Measurements from ENCODE around the gene NPRL2. TPM values are rescaled to one million over a fixed set of nuclear protein-coding genes. Genes with fewer than 3 reads are reported as not detected.

NPRL2 gene
- total RNA-seq (2014; rRNA removed; shearing (Covaris generic)), result 47.5 and 57.4 TPM in 2 replicates
- polyA plus RNA-seq (2015; cell fraction: cytosol; rRNA removed), result 22.7 and 24.6 TPM in 2 replicates
- polyA plus RNA-seq (2015; cell fraction: nucleus; rRNA removed), result 60.0 and 61.6 TPM in 2 replicates

DNA sequence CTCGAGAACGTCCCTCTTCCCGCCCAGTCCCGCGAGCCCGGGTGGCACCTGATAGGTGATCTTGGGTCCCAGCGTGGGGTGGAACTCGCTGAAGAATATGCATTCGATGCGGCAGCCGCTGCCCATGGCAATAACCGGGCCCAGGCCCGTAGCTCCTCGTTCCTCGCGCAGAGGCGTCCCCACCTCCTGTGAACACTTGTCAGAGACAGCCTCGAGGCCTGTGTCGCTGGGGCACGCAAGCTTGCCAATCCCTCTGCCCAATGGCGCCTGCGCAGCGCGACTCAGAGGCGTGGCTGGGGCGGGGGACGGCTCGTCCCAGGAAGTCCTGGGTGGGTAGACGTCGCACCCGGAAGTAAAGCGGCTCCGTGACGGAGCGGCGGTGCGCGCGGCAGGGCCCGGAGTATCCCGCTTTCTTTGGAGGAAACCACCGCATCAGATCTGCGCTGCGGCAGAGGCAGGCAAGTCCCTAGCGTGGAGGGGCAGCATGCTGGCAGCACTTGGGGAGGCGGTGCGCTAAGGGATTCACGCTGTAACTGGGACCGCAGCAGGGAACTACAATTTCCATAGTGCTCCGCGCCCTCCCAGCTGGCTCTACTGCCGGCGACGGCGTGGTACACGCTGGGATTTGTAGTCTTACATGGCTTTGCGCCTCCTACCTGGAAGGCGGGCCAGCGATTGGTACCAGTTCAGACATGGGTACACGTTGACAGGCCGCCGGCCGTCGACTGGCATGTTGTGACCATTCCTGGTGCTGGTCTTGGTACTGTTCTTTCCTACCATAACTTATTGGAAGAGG, at the start of gene NPRL2, which contains the start of gene CYB561D2:
Gene NPRL2, minus strand, starts transcription at position 249 of the 796 bp plus-strand sequence. Its CDS starts 123 bp downstream, at position 126.
Gene CYB561D2, plus strand, starts transcription at position 336 of the 796 bp plus-strand sequence. CDS start 572 bp downstream, outside the sequence.
- peak; percentile 94 for DNase-seq (ENCODE audit: low read depth)

DNA sequence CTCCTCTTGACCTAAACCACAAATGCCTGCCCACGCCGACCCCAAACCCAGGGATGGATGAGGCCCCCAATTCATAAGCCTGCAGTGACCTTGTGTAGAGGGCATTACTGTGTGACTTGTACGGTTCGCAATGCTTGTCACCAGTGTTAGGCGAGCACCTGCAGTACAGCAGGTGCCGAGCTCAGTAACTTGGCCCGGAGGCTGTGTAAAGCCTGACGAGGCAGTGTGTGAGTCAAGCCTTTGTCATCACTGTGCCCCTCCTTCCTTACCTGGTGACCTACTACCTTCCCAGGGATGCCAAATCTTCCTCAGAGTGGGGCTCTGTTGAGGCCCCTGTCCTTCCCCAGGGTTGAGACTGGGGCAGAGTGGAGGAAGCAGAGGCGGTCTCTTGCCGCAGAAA, 45.9 kb upstream of the NPRL2 start:
- DNase-seq (ENCODE audit: low read depth), result no peak

GRCh38 chr3:50395070-50395860, 44.7 kb upstream of the NPRL2 start:
- no peak for DNase-seq (ENCODE audit: low read depth)

DNA sequence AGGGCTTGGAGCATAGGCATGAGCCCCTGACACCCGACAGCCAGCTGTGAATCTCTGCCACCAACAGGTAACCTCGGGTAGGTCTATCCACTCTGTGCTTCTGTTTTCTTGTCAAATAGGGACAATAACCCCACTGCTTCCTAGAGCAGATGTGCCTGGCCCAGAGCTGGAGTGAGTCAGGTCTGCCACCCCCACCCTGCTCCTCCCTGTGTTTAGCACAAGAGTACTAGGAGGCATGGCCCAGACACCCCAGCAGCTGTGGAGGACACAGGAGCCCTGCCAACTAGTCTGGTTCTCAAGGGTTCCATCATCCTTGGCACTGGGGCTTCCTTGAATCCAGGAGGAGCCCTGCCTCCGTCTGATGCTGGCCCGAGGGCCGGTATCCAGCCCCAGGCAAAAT, 42.5 kb upstream of the NPRL2 start:
- no peak for DNase-seq (ENCODE audit: low read depth)

GRCh38 chr3:50392101-50392715, 41.6 kb upstream of the NPRL2 start:
- no peak for DNase-seq (ENCODE audit: low read depth)

DNA sequence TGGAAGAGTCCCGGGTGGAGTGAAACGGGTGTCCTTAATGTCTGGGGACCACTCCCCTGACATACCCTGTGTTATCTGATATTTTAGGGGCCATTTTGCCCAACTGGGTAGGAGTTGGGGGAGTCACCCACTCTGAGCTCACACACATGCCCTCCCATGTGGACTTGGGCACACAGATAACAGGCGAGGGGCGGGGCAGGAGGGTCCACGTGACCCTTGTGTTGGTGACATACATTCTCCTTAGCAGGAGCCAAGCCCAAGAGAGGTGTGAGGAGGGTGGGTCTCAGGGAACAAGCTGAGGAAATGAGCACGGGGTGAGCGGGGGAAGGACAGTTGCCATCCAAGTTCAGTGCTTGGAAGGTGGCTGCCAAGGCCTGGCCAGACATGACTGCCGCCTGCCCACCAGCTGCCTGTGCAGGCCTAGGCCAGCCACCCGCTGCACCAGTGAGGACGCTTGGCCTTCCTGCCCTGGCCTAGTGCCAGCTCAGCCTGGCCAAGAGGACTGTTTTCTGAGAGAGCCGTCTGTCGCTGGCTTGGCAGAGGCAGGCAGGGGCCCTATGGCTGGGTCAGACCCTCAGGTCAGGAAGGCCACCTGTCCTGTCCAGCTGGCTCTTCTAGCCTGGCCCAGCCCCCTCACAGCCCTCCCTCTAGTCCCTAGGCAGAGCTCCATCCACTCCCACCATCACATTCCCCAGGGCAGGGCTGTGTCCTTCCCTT, 40.1 kb upstream of the NPRL2 start:
- no peak for DNase-seq (ENCODE audit: low read depth)

GRCh38 chr3:50389414-50389767, 38.8 kb upstream of the NPRL2 start:
- no peak for DNase-seq (ENCODE audit: low read depth)

DNA sequence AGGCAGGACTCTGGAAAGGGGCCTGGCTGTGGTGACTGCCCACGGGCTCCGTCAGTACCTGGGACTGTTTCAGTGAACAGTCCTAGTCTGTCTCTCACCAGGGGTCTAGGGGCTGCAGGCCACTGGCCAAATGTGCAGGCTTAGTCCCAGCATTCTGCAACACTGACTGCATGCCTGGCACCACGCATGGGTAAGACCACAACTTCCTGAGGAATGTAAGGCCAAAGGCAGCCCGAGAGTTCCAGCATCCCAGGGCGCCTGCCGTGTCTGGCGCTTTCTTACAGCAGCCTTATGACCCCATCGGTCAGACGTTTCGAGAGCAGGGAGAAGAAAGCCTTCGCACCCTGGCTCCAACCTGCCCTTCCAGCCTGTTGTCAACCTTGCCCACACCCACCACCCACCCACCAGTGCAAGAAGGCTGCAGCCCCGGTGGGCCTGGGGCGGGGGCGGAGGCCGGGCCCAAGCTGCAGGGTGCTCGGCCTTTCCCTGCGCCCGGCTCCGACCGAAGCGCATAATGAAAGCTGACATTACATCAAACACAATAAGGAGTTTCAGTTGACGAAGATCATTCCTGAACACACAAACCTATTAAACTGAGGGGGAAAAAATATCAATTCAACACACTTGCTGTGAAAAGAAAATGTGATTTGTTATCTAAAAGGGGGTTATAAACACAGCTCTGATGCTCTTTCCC, 38.3 kb upstream of the NPRL2 start:
- no peak for DNase-seq (ENCODE audit: low read depth)

GRCh38 chr3:50388016-50388719, 37.6 kb upstream of the NPRL2 start:
- DNase-seq (ENCODE audit: low read depth), result peak; percentile 20

DNA sequence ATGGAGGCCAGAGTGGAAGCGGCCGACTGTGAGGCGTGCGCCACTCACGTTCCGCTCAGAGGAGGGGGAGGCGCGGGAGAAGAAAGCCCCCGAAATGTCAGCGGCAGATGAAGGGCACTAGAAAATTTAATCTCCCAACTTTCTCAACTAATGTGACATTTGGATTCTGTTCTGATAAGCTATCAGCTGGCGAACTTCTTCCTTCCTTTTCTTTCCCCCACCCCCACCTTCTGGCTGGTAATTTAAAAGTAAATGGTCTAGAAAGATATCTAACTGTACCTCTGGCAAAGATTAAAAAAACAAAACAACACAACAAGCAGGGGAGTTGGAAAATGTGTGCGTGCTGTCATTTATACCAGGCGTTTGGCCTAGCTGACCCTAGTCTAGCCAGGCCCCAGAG, 35.2 kb upstream of the NPRL2 start:
- no peak for DNase-seq (ENCODE audit: low read depth)

DNA sequence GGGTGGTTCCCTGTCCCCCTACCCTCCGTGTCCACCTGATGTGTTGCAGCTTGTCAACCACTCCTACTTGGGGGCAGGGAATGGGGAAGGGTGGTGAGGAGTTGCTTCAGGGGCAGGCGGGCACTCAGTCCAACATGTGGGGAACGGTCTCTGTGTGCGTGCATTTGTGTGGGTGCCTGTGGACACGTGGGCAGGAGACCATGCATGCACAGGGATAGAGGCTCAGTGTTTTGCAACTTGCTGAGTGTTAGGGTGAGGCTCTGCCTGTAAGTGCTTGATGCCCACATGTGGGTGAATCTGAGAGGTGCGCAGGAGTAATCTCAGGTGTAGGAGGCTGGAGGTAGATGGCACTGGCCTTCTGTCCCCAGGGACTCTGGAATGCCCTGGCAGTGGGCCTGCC, 33.2 kb upstream of the NPRL2 start:
- no peak for DNase-seq (ENCODE audit: low read depth)

DNA sequence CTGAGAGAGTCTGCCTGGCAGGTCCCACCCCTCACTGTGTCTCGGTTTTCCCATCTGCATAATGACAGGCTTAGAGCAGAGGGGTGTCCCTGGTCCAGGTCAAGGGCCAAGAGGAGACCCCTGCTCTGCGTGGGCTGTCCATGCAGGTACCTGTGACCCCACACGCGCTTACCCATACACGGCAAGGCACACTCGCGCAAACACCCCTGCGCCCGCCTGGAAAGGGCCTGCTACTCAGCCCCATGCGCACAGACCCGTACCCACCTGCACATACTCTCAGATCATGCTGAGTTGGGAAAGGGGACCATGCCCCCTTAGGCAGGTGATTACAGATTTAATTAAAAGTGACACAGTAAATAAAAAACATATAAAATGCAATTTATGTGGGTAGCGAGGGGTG, 32.1 kb upstream of the NPRL2 start:
- DNase-seq (ENCODE audit: low read depth), result no peak

DNA sequence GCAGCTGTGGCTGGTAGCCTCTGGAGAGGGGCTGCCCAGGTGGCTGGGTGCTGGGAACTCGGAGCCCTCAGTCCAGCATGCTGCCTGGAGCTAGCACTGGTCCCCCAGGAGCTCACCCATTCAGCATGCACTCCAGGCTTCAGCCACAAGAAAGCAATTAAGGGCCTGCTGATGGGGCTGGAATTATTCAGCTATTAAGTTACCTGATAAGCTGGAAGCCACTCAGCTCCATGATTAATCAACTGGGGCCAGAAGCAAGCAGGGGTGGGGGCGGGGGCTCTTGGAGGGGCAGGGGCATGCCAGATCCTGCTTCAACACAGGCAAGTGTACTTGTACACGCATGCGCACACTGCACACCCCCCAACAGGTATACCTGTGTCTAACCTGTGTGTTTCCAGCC, 30.8 kb upstream of the NPRL2 start:
- no peak for DNase-seq (ENCODE audit: low read depth)

DNA sequence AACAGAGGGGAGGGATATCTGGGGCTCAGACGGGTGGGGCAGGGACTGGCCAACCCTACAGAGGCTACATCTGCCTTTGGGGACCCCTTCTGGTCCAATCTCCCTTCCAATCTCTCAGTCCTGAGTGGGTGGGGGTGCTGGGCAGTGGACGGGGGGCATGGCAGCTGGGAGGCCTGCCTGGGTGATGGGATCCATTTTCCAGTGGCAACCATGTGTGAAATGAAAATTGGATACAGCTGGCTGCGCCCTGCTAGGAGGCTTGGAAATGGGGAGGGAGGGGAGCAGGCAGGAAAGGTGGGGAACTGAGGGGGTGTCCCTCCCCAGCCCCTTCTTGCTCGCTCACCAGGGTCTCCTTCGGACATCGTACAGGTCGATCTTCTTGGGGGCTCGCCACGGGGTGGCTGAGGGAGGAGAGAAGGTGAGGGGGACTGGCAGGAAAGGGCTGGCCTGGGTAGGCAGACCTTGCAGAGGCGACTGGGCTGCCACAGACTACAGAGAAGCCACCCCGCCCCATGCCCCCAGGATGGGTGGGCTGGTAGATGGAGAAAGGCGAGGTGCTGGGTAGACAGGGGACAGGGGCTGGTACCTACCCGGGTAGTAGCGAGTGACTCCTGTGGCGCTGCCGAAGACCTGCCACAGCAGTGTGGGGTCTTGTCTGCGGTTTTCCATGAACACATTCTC, 30.0 kb upstream of the NPRL2 start:
- DNase-seq (ENCODE audit: low read depth), result no peak

DNA sequence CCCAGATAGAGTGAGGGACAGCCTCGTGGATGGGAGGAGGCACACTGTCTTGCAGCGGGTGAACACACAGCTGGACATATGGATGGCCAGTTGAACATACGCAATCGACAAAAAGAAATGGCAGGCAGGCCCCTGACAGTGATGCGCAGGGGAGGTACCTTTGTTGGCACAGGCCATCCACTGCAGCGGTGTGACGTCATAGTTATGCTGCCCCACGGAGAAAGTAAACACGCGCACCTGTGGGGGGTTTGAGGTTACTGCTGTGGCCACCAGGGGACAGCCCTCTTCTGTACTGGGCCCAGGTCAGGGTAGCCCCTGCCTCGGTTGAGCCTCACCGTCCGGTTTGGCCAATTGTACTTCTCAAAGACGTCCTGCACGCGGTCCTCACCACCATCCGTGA, 28.2 kb upstream of the NPRL2 start:
- DNase-seq (ENCODE audit: low read depth), result no peak

GRCh38 chr3:50378024-50378423, 27.4 kb upstream of the NPRL2 start:
- no peak for DNase-seq (ENCODE audit: low read depth)

DNA sequence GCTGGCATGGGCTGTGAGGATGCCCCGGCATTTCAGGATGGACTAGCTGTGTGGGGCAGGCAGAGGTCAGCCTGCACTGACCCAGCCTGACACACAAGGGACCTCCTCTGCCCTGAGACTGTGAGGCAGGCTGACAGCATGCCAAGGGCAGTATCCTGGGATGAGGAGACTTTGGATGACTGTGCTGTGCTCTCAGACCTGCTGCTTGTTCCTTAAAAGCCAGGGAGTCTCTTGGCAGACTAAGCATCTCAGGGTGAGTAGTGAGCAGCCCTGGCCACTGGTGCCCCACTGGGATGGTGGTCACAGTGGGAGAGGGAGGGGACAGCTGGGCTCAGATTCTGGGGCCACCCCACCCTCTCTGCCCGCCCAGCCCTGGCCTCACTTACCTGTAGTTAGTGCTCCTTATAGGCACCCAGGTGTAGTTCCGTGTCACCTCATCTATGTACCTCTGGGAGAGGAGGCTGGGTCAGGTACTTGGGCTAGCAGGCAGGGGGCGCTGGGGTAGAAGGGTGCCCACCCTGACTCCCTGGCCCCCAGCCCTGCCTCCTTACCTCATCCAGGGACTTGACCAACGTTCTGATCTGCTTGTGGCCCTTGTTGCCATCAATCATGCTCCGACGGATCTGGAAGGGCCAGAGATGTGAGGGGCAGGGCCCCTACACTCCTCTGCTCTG, 24.8 kb upstream of the NPRL2 start:
- no peak for DNase-seq (ENCODE audit: low read depth)

DNA sequence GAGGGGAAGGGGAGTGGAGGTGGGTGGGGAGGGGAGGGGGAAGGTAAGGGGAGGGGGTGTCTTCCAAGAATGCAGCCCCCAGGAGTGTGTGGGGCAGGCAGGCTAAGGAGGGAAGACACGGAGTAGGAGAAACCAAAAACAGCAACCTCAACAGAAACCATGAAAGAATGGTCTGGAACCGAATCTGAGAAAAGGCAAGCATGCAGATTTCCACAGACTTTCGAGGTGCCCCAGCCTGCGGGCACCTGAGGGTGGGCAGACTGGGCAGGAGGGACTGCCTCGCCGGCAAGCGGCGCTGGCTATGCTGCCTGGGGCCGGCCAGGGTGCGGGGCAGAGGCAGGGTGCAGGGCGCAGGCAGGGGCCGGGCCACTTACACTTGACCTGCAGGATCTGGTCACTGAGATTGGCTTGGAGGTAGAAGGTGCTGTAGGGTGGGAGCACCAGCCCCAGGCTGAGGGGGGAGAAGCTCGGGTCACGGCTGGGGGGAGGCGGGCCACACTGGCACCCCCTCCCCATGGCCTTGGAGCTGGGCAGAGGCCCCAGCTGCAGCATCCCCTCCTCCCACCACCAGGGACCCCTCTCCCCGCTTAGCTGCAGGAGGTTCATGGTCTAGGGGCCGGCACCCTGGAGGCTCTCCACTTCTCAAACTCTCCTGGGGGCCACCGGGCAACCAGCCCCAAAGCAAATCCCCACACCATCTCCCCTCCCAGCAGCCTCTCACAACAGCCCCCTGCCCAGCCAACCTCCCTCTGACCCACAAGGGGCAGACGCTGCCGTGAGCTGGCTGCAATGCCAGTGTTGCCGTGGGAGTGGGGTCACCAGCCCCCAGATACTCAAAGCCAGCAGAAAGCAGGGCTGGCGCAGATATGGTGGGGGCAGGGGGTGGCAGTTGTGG, 24.0 kb upstream of the NPRL2 start:
- DNase-seq (ENCODE audit: low read depth), result no peak
